Measurements from ENCODE around the gene RASL11A. TPM values are rescaled to one million over a fixed set of nuclear protein-coding genes. Genes with fewer than 3 reads are reported as not detected.

The RASL11A gene
- total and polyA plus RNA-seq, 2 of the 8 experiments (the other 6 are each of a cell fraction or from before 2014, with no cell fraction given), result 2.9 to 6.8 TPM

DNA sequence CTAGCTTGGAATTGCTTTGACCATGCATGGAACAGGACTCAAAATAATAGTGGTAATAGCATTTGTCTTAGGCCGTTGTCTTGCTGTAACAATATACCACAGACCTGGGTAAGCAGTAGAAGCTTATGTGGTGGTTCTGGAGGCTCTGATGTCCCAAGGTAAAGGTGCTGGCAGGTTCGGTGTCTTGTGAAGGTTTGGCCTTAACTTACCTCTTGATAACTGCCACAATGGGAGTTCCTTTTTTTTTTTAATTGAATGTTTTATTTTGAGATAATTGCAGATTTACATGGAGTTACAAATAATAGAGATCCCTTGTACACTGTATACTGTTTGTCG is 13.4 kb upstream of the RASL11A start:
- Histone ChIP-seq H3K4me1 (replicated peaks in 1 of 4; ENCODE audit: control insufficient read depth in 3 of 4, insufficient read depth in 4 of 4, low read length in 3 of 4) (peaks cover 2 to 4% (median 3%) of the 10 kb centered on the region in 4 experiments; a peak in 4 of 7 replicates), H3K14ac (ENCODE audit: insufficient read length) (no peak overlapping the region), H3K79me1 (ENCODE audit: low read depth, low read length) (no peaks in the 10 kb centered on the region), H3K36me3 (ENCODE audit: control insufficient read depth in 2 of 4, insufficient read depth in 4 of 4, low read length in 3 of 4) (peaks cover 9 to 66% (median 39%) of the 10 kb centered on the region in 4 experiments), H2BK12ac (ENCODE audit: low read depth, low read length) (no peak overlapping the region), H2BK120ac (replicated peaks; ENCODE audit: low read depth, low read length) (no peak overlapping the region), H3K27me3 (replicated peaks in 1 of 4; ENCODE audit: control insufficient read depth in 3 of 4, extremely low read depth in 1 of 4, insufficient read depth in 3 of 4, low read length in 3 of 4) (no peaks in the 10 kb centered on the region), H3K56ac (replicated peaks; ENCODE audit: insufficient read length, low read depth, low read length) (no peak overlapping the region), H3K4ac (replicated peaks; ENCODE audit: insufficient read length, low read depth, low read length) (no peak overlapping the region), H2AFZ (ENCODE audit: low read length) (no peak overlapping the region), H4K8ac (ENCODE audit: extremely low read depth, insufficient read depth, low read length) (no peak overlapping the region), H4K91ac (replicated peaks; ENCODE audit: insufficient read length, low read length) (no peak overlapping the region), H3K79me2 (ENCODE audit: control insufficient read depth in 1 of 2, insufficient read depth in 2 of 2, low read length in 2 of 2) (peaks cover 9 to 38% of the 10 kb centered on the region in 2 experiments), H3K18ac (ENCODE audit: extremely low read depth, low read length) (no peak overlapping the region), H2AK5ac (ENCODE audit: low read depth, low read length) (no peak overlapping the region), H3K9ac (replicated peaks in 1 of 4; ENCODE audit: extremely low read depth in 1 of 4, low read depth in 3 of 4, low read length in 3 of 4) (no peak overlapping the region), H2BK5ac (ENCODE audit: low read depth, low read length) (no peak overlapping the region), H3K23ac (ENCODE audit: insufficient read length) (no peak overlapping the region), H4K5ac (ENCODE audit: insufficient read length, low read depth, low read length) (no peak overlapping the region), H3K4me3 (ENCODE audit: extremely low read depth in 1 of 4, insufficient read depth in 2 of 4, low read depth in 3 of 4, low read length in 4 of 4) (no peak overlapping the region), H3K27ac (ENCODE audit: low read depth, low read length) (no peak overlapping the region), H3K23me2 (ENCODE audit: low read depth, low read length) (0 out of 2 replicates have a peak, but pooled peaks cover 3% of the 10 kb centered on the region), H3K9me3 (ENCODE audit: insufficient read depth in 2 of 2, low read depth in 1 of 2, low read length in 1 of 2) (no peaks in the 10 kb centered on the region), H2BK20ac (ENCODE audit: low read length) (no peak overlapping the region), H4K20me1 (replicated peaks in 1 of 2; ENCODE audit: control insufficient read depth in 1 of 2, insufficient read depth in 2 of 2, low read length in 2 of 2) (peaks cover 6 to 7% of the 10 kb centered on the region in 2 experiments), H3K4me2 (ENCODE audit: insufficient read depth in 1 of 2, low read depth in 2 of 2, low read length in 2 of 2) (no peak overlapping the region), H2BK15ac (ENCODE audit: low read length) (no peak overlapping the region)
- DNase-seq (ENCODE audit: low read depth in 1 of 2, low spot score in 2 of 2) (no peak), FAIRE-seq (no peak)
- CTCF ChIA-PET (ENCODE audit: partially characterized antibody), result interaction anchor here (0.6 to 1.1 kb wide), 5 partner anchors 14 to 300 kb away, joined by 3 read pairs; no protein-coding TSS in a partner anchor
- POLR2A ChIA-PET (ENCODE audit: partially characterized antibody), result interaction anchor here (0.6 to 8.3 kb wide), 20 partner anchors 11 to 368 kb away, joined by 3 to 197 read pairs (median 3); partner anchors contain the start of gene RASL11A
- WGBS, 2 experiments (ENCODE audit: extremely low coverage in 1 of 2, insufficient coverage in 1 of 2, insufficient read length in 1 of 2, insufficient replicate concordance in 2 of 2, low coverage in 1 of 2, low lambda C conversion rate in 2 of 2, missing lambda C conversion rate in 1 of 2), result 84% methylated on average over 3 of the region's 3 CpGs; no CpG with 5 or more reads in 1 of the 2 experiments
- TF ChIP-seq SIRT6 (IDR thresholded peaks at IDR 0.05; ENCODE audit: low read length), result peak; percentile 70
- peak in 1 of 2 experiments; percentile 70; a peak in 1 of 3 replicates for TF ChIP-seq POLR2A (IDR thresholded peaks at IDR 0.05; ENCODE audit: control extremely low read depth in 1 of 2, low read depth in 2 of 2, low read length in 2 of 2)
- no peak for TF ChIP-seq RAD21 (IDR thresholded peaks at IDR 0.05 in 1 of 2, conservative IDR thresholded peaks at IDR 0.05 in 1 of 2; ENCODE audit: low read depth in 2 of 2, low read length in 2 of 2)

Measured in H1 (cell line).